ENCODE results near the gene MGAT4D.
"Not testable (repeated sequence)": the region's sequence is repeated elsewhere in the genome, so short reads cannot be mapped to it uniquely, and the experiment has no call there.

MGAT4D gene

DNA sequence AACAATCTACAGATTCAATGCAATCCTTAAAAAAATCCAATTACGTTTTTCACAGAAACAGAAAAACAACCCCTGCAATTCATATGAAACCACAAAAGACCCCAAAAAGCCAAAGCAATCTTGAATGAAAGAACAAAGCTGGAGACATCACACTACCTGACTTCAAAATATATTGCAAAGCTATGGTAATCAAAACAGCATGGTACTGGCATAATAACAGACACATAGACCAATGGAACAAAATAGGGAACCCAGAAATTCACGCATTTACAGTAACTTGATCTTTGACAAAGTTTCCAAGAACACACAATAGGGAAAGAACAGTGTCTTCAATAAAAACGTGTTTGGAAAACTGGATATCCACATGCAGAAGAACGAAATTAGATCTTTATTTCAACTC is 14.6 kb downstream of the MGAT4D start:
- no peak overlapping the region for H3K9ac ChIP-seq (ENCODE audit: low read depth, low read length)
- no peak overlapping the region for H3K4me2 ChIP-seq (ENCODE audit: low read length)
- no peak overlapping the region for H3K4me3 ChIP-seq (ENCODE audit: low read length)
- H3K4me1 ChIP-seq (ENCODE audit: control insufficient read depth, insufficient read depth, low read length) = no peaks in the 10 kb centered on the region
- no peaks in the 10 kb centered on the region for H3K9me3 ChIP-seq (replicated peaks; ENCODE audit: low read length)
- H3K36me3 ChIP-seq (ENCODE audit: insufficient read depth, low read length) = no peaks in the 10 kb centered on the region
- H3K27me3 ChIP-seq (ENCODE audit: control insufficient read depth, insufficient read depth, low read length) = peaks cover 14% of the 10 kb centered on the region

- Histone ChIP-seq H3K4me1 (ENCODE audit: control insufficient read depth, insufficient read depth, low read length) (no peaks in the 10 kb centered on the region), H3K9me3 (replicated peaks; ENCODE audit: low read length) (no peaks in the 10 kb centered on the region), H3K4me2 (ENCODE audit: low read length) (no peak overlapping the region), H3K36me3 (ENCODE audit: insufficient read depth, low read length) (no peaks in the 10 kb centered on the region), H3K4me3 (ENCODE audit: low read length) (no peak overlapping the region), H3K9ac (ENCODE audit: low read depth, low read length) (no peak overlapping the region), H3K27me3 (ENCODE audit: control insufficient read depth, insufficient read depth, low read length) (peaks cover 20% of the 10 kb centered on the region)
Measured at GRCh38 chr4:140472156-140472555, 25.9 kb downstream of the MGAT4D start.

DNA sequence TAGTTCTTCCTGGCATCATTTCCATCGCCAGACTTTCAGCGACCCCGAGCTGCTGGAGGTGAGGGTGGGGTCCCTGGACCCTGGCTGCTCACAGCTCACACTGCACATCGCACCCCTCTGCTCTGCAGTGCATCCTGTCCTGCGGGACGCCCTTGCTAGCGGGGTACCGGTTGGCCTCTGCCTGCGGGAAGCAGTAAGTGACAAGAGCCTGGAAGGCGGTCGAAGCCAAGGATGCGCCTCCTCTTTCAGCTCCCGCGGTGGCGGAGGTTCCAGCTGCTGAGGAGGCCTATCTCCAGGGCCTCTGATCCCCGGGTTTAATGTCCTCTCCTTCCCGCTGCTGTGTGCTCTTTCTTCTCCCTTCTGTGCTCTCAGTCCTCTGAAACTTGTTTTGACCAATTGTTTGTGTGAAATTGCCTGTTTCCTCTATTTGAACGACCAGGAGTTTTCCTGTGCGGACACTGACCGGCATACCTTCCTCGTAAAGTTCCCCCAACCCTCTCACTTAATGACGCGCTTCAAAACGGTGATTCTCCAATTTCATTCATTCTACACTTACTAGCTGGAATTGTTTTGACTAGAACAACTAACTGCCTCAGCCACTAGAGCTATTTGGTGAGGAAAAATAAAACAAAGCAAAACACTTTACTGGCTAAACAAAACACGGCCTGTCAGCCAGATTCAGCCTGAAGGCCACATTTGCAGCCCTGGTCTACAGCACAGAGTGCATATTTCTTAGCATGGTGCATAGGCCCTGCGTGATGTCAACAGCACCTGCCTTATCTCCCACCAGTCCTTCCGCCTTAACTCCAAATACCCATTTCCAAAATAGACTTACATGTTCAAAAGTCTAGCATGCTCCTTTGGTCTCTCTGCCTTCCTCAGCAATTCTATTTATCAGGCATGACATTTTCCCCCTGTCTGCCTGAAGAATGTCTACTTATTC is 28.0 kb downstream of the MGAT4D start:
- no peak overlapping the region for H3K4me2 ChIP-seq (ENCODE audit: low read length)
- no peak overlapping the region for H3K9ac ChIP-seq (ENCODE audit: low read depth, low read length)
- no peaks in the 10 kb centered on the region for H3K9me3 ChIP-seq (replicated peaks; ENCODE audit: low read length)
- H3K27me3 ChIP-seq (ENCODE audit: control insufficient read depth, insufficient read depth, low read length) = peaks cover 23% of the 10 kb centered on the region
- H3K4me1 ChIP-seq (ENCODE audit: control insufficient read depth, insufficient read depth, low read length) = no peaks in the 10 kb centered on the region
- no peaks in the 10 kb centered on the region for H3K36me3 ChIP-seq (ENCODE audit: insufficient read depth, low read length)
- H3K4me3 ChIP-seq (ENCODE audit: low read length) = no peak overlapping the region

- no peaks in the 10 kb centered on the region for H3K4me1 ChIP-seq (ENCODE audit: control insufficient read depth, insufficient read depth, low read length)
- H3K9ac ChIP-seq (ENCODE audit: low read depth, low read length) = no peak overlapping the region
- peaks cover 26% of the 10 kb centered on the region for H3K27me3 ChIP-seq (ENCODE audit: control insufficient read depth, insufficient read depth, low read length)
Measured at GRCh38 chr4:140466146-140466545, 31.9 kb downstream of the MGAT4D start.

DNA sequence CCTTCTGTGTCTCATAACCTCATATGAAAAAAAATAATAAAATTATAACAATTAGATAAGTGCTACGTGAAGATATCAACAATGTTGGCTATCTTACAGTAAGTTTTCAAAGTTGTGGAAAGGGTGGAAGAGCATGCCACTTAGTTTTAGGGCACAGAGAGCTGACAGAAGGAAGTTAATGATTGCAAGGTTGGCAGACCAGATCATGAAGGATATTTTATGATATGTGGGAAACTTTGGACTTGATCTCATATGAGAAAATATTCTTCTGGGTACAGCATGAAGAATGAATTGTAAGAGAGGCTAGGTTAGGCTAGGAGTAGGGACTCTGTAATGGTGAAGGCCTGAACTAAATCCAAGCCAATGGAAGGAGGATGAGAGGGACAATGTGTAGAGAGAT is 34.5 kb downstream of the MGAT4D start:
- Histone ChIP-seq H3K36me3 (ENCODE audit: insufficient read depth, low read length) (no peaks in the 10 kb centered on the region), H3K4me3 (ENCODE audit: low read length) (no peak overlapping the region), H3K9ac (ENCODE audit: low read depth, low read length) (no peak overlapping the region), H3K9me3 (replicated peaks; ENCODE audit: low read length) (no peaks in the 10 kb centered on the region), H3K4me2 (ENCODE audit: low read length) (no peak overlapping the region), H3K4me1 (ENCODE audit: control insufficient read depth, insufficient read depth, low read length) (no peaks in the 10 kb centered on the region), H3K27me3 (ENCODE audit: control insufficient read depth, insufficient read depth, low read length) (peaks cover 10% of the 10 kb centered on the region)

More at GRCh38 chr4:140466146-140466545, 31.9 kb downstream of the MGAT4D start:
- no peaks in the 10 kb centered on the region for H3K9me3 ChIP-seq (replicated peaks; ENCODE audit: low read length)
- H3K36me3 ChIP-seq (ENCODE audit: insufficient read depth, low read length) = no peaks in the 10 kb centered on the region
- H3K4me3 ChIP-seq (ENCODE audit: low read length) = no peak overlapping the region
- H3K4me2 ChIP-seq (ENCODE audit: low read length) = no peak overlapping the region

DNA sequence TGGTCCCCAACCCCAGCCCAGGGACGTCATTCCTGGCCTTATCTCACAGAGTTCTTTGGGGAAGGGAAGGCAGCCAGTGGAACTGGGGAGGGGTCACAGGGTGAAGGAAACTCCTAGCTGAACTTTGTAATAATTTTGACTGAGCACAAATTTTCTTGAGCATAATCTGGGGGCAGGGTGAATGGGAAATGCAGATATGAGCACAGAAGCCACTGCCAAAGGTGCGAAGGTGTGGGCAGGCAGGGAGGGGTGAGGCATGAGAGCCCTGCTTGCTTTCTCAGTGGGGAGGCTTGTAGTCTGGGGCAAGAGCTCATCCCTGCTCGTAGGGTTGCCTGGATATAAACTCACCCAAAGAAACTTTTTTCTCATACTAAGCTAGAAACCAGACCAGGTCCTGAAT is 34.9 kb downstream of the MGAT4D start:
- Histone ChIP-seq H3K4me1 (ENCODE audit: control insufficient read depth, insufficient read depth, low read length) (no peaks in the 10 kb centered on the region), H3K4me2 (ENCODE audit: low read length) (no peak overlapping the region), H3K4me3 (ENCODE audit: low read length) (no peak overlapping the region)

GRCh38 chr4:140450352-140450751 is 47.7 kb downstream of the MGAT4D start:
- Histone ChIP-seq H3K36me3 (ENCODE audit: insufficient read depth, low read length) (no peaks in the 10 kb centered on the region), H3K9me3 (replicated peaks; ENCODE audit: low read length) (no peaks in the 10 kb centered on the region), H3K4me1 (ENCODE audit: control insufficient read depth, insufficient read depth, low read length) (no peaks in the 10 kb centered on the region), H3K4me3 (ENCODE audit: low read length) (no peak overlapping the region), H3K9ac (ENCODE audit: low read depth, low read length) (no peak overlapping the region), H3K27me3 (ENCODE audit: control insufficient read depth, insufficient read depth, low read length) (peaks cover 4% of the 10 kb centered on the region), H3K4me2 (ENCODE audit: low read length) (no peak overlapping the region)

More for the DNA sequence above, 34.9 kb downstream of the MGAT4D start:
- H3K36me3 ChIP-seq (ENCODE audit: insufficient read depth, low read length) = no peaks in the 10 kb centered on the region
- H3K9ac ChIP-seq (ENCODE audit: low read depth, low read length) = no peak overlapping the region
- no peaks in the 10 kb centered on the region for H3K9me3 ChIP-seq (replicated peaks; ENCODE audit: low read length)
- peaks cover 7% of the 10 kb centered on the region for H3K27me3 ChIP-seq (ENCODE audit: control insufficient read depth, insufficient read depth, low read length)

DNA sequence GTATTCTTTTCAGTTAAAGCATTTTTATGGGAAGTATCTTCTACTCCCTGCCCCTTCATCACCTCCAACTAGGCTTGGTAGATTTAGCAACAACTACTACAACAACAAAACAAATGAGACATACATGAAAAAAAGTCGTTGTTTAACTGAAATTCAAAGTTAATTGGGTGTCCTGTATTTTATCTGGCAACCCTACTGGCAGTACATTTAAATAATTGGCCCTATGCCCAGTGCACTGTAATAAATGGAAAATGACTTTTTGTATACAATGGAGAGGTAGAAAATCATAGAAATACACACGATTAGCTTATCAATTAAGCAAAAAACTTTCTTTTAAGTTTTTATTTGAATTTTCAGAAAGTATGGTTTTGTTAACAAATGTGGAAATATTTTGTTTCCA is 49.3 kb downstream of the MGAT4D start:
- H3K4me3 ChIP-seq (ENCODE audit: low read length) = no peak overlapping the region
- no peaks in the 10 kb centered on the region for H3K9me3 ChIP-seq (replicated peaks; ENCODE audit: low read length)
- H3K4me2 ChIP-seq (ENCODE audit: low read length) = no peak overlapping the region
- H3K4me1 ChIP-seq (ENCODE audit: control insufficient read depth, insufficient read depth, low read length) = no peaks in the 10 kb centered on the region
- no peak overlapping the region for H3K9ac ChIP-seq (ENCODE audit: low read depth, low read length)
- H3K27me3 ChIP-seq (ENCODE audit: control insufficient read depth, insufficient read depth, low read length) = no peaks in the 10 kb centered on the region
- H3K36me3 ChIP-seq (ENCODE audit: insufficient read depth, low read length) = no peaks in the 10 kb centered on the region

GRCh38 chr4:140448162-140448561 is 49.9 kb downstream of the MGAT4D start:
- H3K36me3 ChIP-seq (ENCODE audit: insufficient read depth, low read length) = no peaks in the 10 kb centered on the region
- H3K4me2 ChIP-seq (ENCODE audit: low read length) = no peak overlapping the region
- H3K9ac ChIP-seq (ENCODE audit: low read depth, low read length) = no peak overlapping the region
- H3K9me3 ChIP-seq (replicated peaks; ENCODE audit: low read length) = no peaks in the 10 kb centered on the region
- H3K4me3 ChIP-seq (ENCODE audit: low read length) = no peak overlapping the region
- no peaks in the 10 kb centered on the region for H3K4me1 ChIP-seq (ENCODE audit: control insufficient read depth, insufficient read depth, low read length)
- peaks cover under 1% of the 10 kb centered on the region for H3K27me3 ChIP-seq (ENCODE audit: control insufficient read depth, insufficient read depth, low read length)

GRCh38 chr4:140444347-140444746 is 53.7 kb downstream of the MGAT4D start:
- H3K27me3 ChIP-seq (ENCODE audit: control insufficient read depth, insufficient read depth, low read length); H3K4me1 ChIP-seq (ENCODE audit: control insufficient read depth, insufficient read depth, low read length); H3K36me3 ChIP-seq (ENCODE audit: insufficient read depth, low read length); H3K9ac ChIP-seq (ENCODE audit: low read depth, low read length); H3K4me2 ChIP-seq (ENCODE audit: low read length); H3K4me3 ChIP-seq (ENCODE audit: low read length); H3K9me3 ChIP-seq (replicated peaks; ENCODE audit: low read length): not testable (repeated sequence)

DNA sequence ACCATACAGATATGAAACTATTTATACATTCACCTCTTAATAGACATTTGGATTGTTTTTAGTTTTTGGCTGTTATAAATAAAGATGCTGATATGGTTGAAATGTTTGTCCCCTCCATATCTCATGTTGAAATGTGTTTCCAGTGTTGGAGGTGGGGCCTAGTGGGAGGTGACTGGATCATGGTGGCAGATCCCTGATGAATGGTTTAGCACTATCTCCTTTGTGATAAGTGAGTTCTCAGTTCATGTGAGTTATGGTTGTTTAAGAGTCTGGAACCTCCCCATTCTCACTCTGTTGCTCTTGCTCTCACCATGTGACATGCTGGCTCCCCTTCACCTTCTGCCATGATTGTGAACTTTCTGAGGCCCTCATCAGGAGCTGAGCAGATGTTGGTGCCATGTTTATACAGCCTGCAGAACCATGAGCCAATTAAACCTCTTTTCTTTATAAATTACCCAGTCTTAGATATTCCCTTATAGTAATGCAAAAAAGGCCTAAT is 58.4 kb downstream of the MGAT4D start:
- Histone ChIP-seq H3K9me3 (replicated peaks; ENCODE audit: low read length) (no peaks in the 10 kb centered on the region), H3K36me3 (ENCODE audit: insufficient read depth, low read length) (no peaks in the 10 kb centered on the region), H3K9ac (ENCODE audit: low read depth, low read length) (no peak overlapping the region), H3K4me1 (ENCODE audit: control insufficient read depth, insufficient read depth, low read length) (no peaks in the 10 kb centered on the region), H3K4me3 (ENCODE audit: low read length) (no peak overlapping the region), H3K27me3 (ENCODE audit: control insufficient read depth, insufficient read depth, low read length) (peaks cover 19% of the 10 kb centered on the region), H3K4me2 (ENCODE audit: low read length) (no peak overlapping the region)

All from skeletal muscle satellite cell (primary cell).